Vagina (tissue), 2 donors: ENCODE measurements around the gene LRMDA. TPM values are rescaled to one million over a fixed set of nuclear protein-coding genes. Genes with fewer than 3 reads are reported as not detected.
A peak's percentile ranks its signal among the peaks of the same experiment; 100 is the strongest.

Experiments used
- DNase-seq, 2 donors: peaks; one replicate each; pipeline ENCODE4 v3.0.0-alpha.2; 2017; ENCODE audit errors: extremely low spot score in 2 of 2
- H3K27ac ChIP-seq: fragments of 200-600 bp; sonication (generic); one replicate; pipeline ENCODE4 v1.5.1; 2019
- H3K27me3 ChIP-seq: fragments of 200-600 bp; sonication (generic); one replicate; pipeline ENCODE4 v1.5.1; 2019
- H3K36me3 ChIP-seq, 2 donors: fragments of 200-600 bp; sonication (generic); one replicate each; pipeline ENCODE4 v1.5.1; 2017 to 2019
- H3K4me1 ChIP-seq: fragments of 200-600 bp; sonication (generic); one replicate; pipeline ENCODE4 v1.5.1; 2019
- H3K4me3 ChIP-seq, 2 donors: fragments of 200-600 bp; sonication (generic); 1 replicate in 1 of 2; 2 replicates in 1 of 2; pipeline ENCODE4 v1.5.1; 2016 to 2019
- H3K9me3 ChIP-seq: fragments of 200-600 bp; sonication (generic); one replicate; pipeline ENCODE4 v1.5.1; 2019
- POLR2A ChIP-seq, 2 donors: fragments of 450-650 bp; IDR thresholded peaks; one replicate each; pipeline ENCODE4 v1.6.1; 2017; ENCODE audit warnings: antibody characterized with exemption in 2 of 2, mild to moderate bottlenecking in 2 of 2, moderate library complexity in 2 of 2
- POLR2AphosphoS5 ChIP-seq, 2 donors: sonication (generic); formaldehyde crosslinking; IDR thresholded peaks; one replicate each; pipeline ENCODE4 v1.9.0; 2017; ENCODE audit warnings: antibody characterized with exemption in 2 of 2, mild to moderate bottlenecking in 2 of 2, low read depth in 1 of 2; ENCODE audit not compliant: insufficient read depth in 1 of 2
- intact Hi-C: fragments of 100-400 bp; cut with DNase I; formaldehyde crosslinking; loops from one replicate; pipeline ENCODE4 v1.15.1; 2023
- total RNA-seq: library from RNA; depleted of rRNA; stranded (reverse); fragments of >200 nt; gene quantifications from one replicate; pipeline ENCODE4 v1.2.3, GENCODE V29; 2016
- TF ChIP-seq, protein P1 (sequence below), 3 experiments: fragments of 450-650 bp in 2 of 3; fragments of 200-600 bp in 1 of 3; sonication (generic) in 1 of 3; IDR thresholded peaks; one replicate each; pipeline ENCODE4 v1.5.1; 2017 to 2019; ENCODE audit warnings: antibody characterized with exemption in 3 of 3, mild to moderate bottlenecking in 2 of 3, moderate library complexity in 2 of 3

The LRMDA gene
- total RNA-seq, 1 donor from 2014 or later = 22.6 TPM

DNA sequence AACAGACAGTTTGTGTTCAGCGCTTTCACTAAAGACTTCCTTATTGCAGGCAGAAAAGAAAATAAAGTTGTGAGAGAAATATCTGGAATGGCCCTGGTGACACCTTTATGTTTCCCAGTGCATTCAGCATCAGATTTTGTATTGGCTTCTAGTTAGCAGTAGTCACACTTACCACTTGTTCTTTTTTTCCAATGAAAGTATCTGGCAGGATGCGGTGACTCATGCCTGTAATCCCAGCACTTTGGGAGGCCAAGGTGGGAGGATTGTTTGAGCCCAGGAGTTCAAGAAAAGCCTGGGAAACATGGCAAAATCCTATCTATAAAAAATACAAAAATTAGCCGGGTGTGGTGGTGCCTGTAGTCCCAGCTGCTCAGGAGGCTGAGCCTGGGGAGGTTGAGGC, 649.6 kb downstream of the LRMDA start:
- Histone ChIP-seq H3K27ac (no peak overlapping the region), H3K4me3 (no peak overlapping the region), H3K36me3 (no peaks in the 10 kb centered on the region), H3K27me3 (no peaks in the 10 kb centered on the region), H3K9me3 (no peaks in the 10 kb centered on the region), H3K4me1 (peaks cover under 1% of the 10 kb centered on the region)
- TF ChIP-seq, protein P1, sequence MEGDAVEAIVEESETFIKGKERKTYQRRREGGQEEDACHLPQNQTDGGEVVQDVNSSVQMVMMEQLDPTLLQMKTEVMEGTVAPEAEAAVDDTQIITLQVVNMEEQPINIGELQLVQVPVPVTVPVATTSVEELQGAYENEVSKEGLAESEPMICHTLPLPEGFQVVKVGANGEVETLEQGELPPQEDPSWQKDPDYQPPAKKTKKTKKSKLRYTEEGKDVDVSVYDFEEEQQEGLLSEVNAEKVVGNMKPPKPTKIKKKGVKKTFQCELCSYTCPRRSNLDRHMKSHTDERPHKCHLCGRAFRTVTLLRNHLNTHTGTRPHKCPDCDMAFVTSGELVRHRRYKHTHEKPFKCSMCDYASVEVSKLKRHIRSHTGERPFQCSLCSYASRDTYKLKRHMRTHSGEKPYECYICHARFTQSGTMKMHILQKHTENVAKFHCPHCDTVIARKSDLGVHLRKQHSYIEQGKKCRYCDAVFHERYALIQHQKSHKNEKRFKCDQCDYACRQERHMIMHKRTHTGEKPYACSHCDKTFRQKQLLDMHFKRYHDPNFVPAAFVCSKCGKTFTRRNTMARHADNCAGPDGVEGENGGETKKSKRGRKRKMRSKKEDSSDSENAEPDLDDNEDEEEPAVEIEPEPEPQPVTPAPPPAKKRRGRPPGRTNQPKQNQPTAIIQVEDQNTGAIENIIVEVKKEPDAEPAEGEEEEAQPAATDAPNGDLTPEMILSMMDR (IDR thresholded peaks at IDR 0.05) = no peak
- no peak for TF ChIP-seq POLR2A (IDR thresholded peaks at IDR 0.05)
- no peak for TF ChIP-seq POLR2AphosphoS5 (IDR thresholded peaks at IDR 0.05; ENCODE audit: insufficient read depth in 1 of 2, low read depth in 1 of 2)
- intact Hi-C loops = no loop called here
- no peak for DNase-seq

DNA sequence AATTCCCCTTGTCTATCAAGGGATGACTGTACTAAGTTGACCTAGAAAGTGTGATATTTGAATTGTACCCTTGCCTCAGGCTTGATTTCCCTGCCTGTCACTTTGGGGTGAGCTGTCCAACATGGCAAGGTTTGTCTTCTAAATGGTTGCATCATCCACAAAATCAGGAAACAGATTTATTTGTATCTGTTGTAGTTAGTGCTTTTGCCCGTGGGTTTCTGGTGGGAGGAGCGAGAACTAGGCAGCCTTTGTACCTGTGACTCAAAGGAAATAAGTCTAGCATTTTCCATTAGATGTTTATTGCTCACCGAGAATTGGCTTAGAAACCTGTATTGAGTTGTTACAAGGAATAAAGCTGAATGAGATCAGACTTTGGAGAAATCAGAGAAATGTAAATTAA, 650.8 kb downstream of the LRMDA start:
- Histone ChIP-seq H3K9me3 (no peaks in the 10 kb centered on the region), H3K4me3 (no peak overlapping the region), H3K4me1 (peaks cover 8% of the 10 kb centered on the region), H3K27me3 (no peaks in the 10 kb centered on the region), H3K36me3 (no peaks in the 10 kb centered on the region), H3K27ac (no peak overlapping the region)
- DNase-seq = no peak
- intact Hi-C loops = no loop called here
- TF ChIP-seq POLR2A (IDR thresholded peaks at IDR 0.05) (no peak), POLR2AphosphoS5 (IDR thresholded peaks at IDR 0.05; ENCODE audit: insufficient read depth in 1 of 2, low read depth in 1 of 2) (no peak)
- TF ChIP-seq, protein P1 (IDR thresholded peaks at IDR 0.05) = no peak

DNA sequence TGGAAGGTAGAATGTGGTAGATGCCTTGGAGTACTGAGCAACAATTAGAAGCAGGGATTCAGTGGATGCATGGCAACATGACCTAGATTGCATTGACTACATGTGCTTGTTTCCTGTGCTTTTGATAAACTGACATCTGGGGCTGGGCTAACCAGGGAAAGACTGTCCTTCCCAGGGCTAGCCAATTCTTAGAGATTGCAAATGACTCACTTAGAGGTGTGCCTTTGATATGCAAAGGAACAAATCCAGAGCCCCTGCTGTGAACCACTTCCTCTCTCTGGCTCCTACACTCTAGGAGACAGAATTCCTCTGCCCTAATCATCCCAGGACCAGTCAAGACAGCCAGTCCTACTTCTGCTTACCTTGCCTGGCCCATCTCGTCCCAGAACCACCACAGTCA, 651.5 kb downstream of the LRMDA start:
- no peaks in the 10 kb centered on the region for H3K9me3 ChIP-seq
- TF ChIP-seq, protein P1 (IDR thresholded peaks at IDR 0.05) = no peak
- TF ChIP-seq POLR2A (IDR thresholded peaks at IDR 0.05) (no peak), POLR2AphosphoS5 (IDR thresholded peaks at IDR 0.05; ENCODE audit: insufficient read depth in 1 of 2, low read depth in 1 of 2) (no peak)
- no peaks in the 10 kb centered on the region for H3K27me3 ChIP-seq
- peak in 1 of 2 donors; percentile 49 for DNase-seq
- H3K27ac ChIP-seq = no peak overlapping the region
- intact Hi-C loops = no loop called here
- no peak overlapping the region for H3K4me3 ChIP-seq
- no peaks in the 10 kb centered on the region for H3K36me3 ChIP-seq
- H3K4me1 ChIP-seq = peaks cover 8% of the 10 kb centered on the region

DNA sequence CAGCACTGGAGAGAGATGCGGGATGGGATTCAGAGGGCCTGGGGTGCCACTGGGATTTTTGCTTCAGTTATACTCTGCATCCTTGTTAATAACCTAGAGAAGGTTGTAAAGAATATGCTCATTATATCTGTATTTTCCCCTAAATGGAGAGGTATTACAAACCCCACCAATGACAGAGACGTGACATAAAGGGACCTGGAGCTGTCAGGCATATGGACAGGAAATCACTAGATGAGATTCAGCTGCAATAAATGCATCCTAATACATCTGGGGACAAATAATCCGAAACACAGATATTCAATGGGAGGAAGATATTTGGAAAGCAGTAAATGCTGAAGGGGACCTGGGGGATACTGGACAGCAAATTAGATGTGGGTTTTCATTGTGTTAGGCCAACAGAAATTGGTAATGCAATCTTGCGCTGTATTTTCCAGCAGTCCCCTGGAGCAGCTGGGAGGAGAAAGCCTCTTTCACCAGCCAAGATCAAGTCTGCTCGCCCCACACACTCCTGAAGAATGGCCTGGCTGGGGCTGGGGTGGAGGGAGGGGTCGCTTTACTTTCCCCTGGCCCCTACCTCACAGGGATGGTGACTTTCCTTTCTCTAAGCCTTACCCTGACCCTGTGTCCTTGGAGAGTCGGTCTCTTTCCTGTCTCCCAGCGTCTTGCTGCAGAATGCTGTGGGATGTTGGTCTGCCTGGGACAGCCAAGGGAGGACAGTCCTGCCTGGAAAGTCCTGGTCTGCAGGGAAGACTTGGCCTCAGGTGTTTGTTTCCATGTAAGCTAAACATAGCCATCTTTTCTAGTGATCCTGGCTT, 653.8 kb downstream of the LRMDA start:
- Histone ChIP-seq H3K9me3 (no peaks in the 10 kb centered on the region), H3K27ac (peak overlapping the region; percentile 57), H3K36me3 (no peaks in the 10 kb centered on the region), H3K27me3 (no peaks in the 10 kb centered on the region), H3K4me1 (peaks cover 8% of the 10 kb centered on the region), H3K4me3 (no peak overlapping the region)
- DNase-seq = no peak
- intact Hi-C loops = loop anchor here (5.0 kb wide), 1 partner anchor 688 kb away; no protein-coding TSS in a partner anchor
- TF ChIP-seq POLR2A (IDR thresholded peaks at IDR 0.05) = no peak
- no peak for TF ChIP-seq POLR2AphosphoS5 (IDR thresholded peaks at IDR 0.05; ENCODE audit: insufficient read depth in 1 of 2, low read depth in 1 of 2)
- TF ChIP-seq, protein P1 (IDR thresholded peaks at IDR 0.05) = no peak

DNA sequence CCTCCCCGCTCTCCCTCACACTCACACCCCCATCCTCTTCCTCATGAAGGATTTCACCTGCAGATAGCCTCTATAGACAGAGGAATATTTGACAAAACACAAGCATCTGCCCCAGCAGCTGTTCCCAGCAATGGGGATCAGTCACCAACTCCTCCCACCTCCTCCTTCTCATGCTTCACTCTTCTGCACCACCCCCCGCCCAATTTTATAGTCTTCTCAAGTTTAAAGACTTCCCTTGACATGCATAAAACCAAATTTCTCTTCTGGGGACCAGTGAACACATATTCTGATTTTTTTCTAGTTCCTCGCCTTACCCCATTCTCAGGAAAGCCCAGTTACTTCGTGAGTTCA, 654.4 kb downstream of the LRMDA start:
- DNase-seq = no peak
- intact Hi-C loops = loop anchor here (5.0 kb wide), 1 partner anchor 688 kb away; no protein-coding TSS in a partner anchor
- Histone ChIP-seq H3K4me3 (no peak overlapping the region), H3K4me1 (peaks cover 8% of the 10 kb centered on the region), H3K27ac (peak overlapping the region; percentile 57), H3K36me3 (no peaks in the 10 kb centered on the region), H3K9me3 (no peaks in the 10 kb centered on the region), H3K27me3 (no peaks in the 10 kb centered on the region)
- TF ChIP-seq, protein P1 (IDR thresholded peaks at IDR 0.05) = no peak
